ENCODE measurements around the gene NECTIN1.

- TF ChIP-seq KDM5B (CRISPR knock-in tag; IDR thresholded peaks at IDR 0.05; ENCODE audit: borderline replicate concordance) (no peak), SMAD3 (CRISPR knock-in tag; IDR thresholded peaks at IDR 0.05) (no peak), PLRG1 (conservative IDR thresholded peaks at IDR 0.05) (no peak), RNF2 (conservative IDR thresholded peaks at IDR 0.05; ENCODE audit: low read depth) (no peak)
- TF ChIP-seq, protein P1, sequence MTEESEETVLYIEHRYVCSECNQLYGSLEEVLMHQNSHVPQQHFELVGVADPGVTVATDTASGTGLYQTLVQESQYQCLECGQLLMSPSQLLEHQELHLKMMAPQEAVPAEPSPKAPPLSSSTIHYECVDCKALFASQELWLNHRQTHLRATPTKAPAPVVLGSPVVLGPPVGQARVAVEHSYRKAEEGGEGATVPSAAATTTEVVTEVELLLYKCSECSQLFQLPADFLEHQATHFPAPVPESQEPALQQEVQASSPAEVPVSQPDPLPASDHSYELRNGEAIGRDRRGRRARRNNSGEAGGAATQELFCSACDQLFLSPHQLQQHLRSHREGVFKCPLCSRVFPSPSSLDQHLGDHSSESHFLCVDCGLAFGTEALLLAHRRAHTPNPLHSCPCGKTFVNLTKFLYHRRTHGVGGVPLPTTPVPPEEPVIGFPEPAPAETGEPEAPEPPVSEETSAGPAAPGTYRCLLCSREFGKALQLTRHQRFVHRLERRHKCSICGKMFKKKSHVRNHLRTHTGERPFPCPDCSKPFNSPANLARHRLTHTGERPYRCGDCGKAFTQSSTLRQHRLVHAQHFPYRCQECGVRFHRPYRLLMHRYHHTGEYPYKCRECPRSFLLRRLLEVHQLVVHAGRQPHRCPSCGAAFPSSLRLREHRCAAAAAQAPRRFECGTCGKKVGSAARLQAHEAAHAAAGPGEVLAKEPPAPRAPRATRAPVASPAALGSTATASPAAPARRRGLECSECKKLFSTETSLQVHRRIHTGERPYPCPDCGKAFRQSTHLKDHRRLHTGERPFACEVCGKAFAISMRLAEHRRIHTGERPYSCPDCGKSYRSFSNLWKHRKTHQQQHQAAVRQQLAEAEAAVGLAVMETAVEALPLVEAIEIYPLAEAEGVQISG (CRISPR knock-in tag; IDR thresholded peaks at IDR 0.05), result no peak
- TF ChIP-seq, protein P2, sequence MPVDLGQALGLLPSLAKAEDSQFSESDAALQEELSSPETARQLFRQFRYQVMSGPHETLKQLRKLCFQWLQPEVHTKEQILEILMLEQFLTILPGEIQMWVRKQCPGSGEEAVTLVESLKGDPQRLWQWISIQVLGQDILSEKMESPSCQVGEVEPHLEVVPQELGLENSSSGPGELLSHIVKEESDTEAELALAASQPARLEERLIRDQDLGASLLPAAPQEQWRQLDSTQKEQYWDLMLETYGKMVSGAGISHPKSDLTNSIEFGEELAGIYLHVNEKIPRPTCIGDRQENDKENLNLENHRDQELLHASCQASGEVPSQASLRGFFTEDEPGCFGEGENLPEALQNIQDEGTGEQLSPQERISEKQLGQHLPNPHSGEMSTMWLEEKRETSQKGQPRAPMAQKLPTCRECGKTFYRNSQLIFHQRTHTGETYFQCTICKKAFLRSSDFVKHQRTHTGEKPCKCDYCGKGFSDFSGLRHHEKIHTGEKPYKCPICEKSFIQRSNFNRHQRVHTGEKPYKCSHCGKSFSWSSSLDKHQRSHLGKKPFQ (CRISPR knock-in tag; IDR thresholded peaks at IDR 0.05; ENCODE audit: insufficient replicate concordance), result no peak
Observed at GRCh38 chr11:119629834-119630624, 99.0 kb downstream of the NECTIN1 start.

All from HepG2 (cell line).